HepG2 (cell line): ENCODE data around the gene IFIT3. TPM values are rescaled to one million over a fixed set of nuclear protein-coding genes. Genes with fewer than 3 reads are reported as not detected.

Experiments
- ATAC-seq: fragments of 200-7000 bp; cut with Tn5 transposase; 3 replicates; pipeline ENCODE4 v1.9.1; 2020; ENCODE audit warnings: mild to moderate bottlenecking, moderate library complexity
- BruUV-seq: library from RNA; stranded (reverse); fragments of 400-500 nt; replicated peaks from 2 replicates; lab custom pipeline; 2021; lab: Mats Ljungman, UMichigan
- CTCF ChIA-PET: fragments of 300-600 bp; formaldehyde crosslinking; extraction: SDS; loops from one replicate; lab custom pipeline; 2021; ENCODE audit warnings: low total read pairs, inconsistent platforms, low intra/inter-chr PET ratio; lab: Yijun Ruan, JAX
- POLR2A ChIA-PET: fragments of 350-600 bp; sonication (Branson Sonifier 250); formaldehyde crosslinking; loops from one replicate; lab custom pipeline; 2020; ENCODE audit warnings: antibody characterized with exemption, inconsistent platforms; lab: Yijun Ruan, JAX
- DNase-seq: peaks from one replicate; pipeline ENCODE4 v3.0.0-alpha.2; 2015; ENCODE audit warnings: low spot score
- FAIRE-seq: peaks from 3 replicates; lab custom pipeline; 2011; peaks lifted over from hg19 to GRCh38; lab: Jason Lieb, UNC
- H2AFZ ChIP-seq: one replicate; pipeline ENCODE4 v1.6.1; 2011; ENCODE audit warnings: low read length, inconsistent platforms
- H3K27ac ChIP-seq: fragments of 300-600 bp; 3 replicates; pipeline ENCODE4 v1.8.0; 2011; ENCODE audit warnings: mixed run types, mild to moderate bottlenecking, mixed read lengths, low read length, inconsistent platforms; ENCODE audit not compliant: insufficient read depth; ENCODE audit errors: extremely low read length
- H3K27me3 ChIP-seq, 2 experiments: fragments of 200-600 bp in 1 of 2; 2 replicates in 1 of 2; 3 replicates in 1 of 2; pipeline versions ENCODE4 v1.6.0 to v1.8.0; 2011; ENCODE audit warnings: low read length in 2 of 2, mild to moderate bottlenecking in 2 of 2, moderate library complexity in 2 of 2, inconsistent platforms in 1 of 2; ENCODE audit not compliant: insufficient read depth in 2 of 2, control insufficient read depth in 1 of 2
- H3K36me3 ChIP-seq, 2 experiments: fragments of 200-600 bp in 1 of 2; replicated peaks in 1 of 2; 2 replicates in 1 of 2; 3 replicates in 1 of 2; pipeline versions ENCODE4 v1.5.1 to v1.8.0; 2011; ENCODE audit warnings: low read length in 2 of 2, inconsistent platforms in 1 of 2; ENCODE audit not compliant: insufficient read depth in 2 of 2, control insufficient read depth in 1 of 2
- H3K4me1 ChIP-seq: 2 replicates; pipeline ENCODE4 v1.5.1; 2012; ENCODE audit warnings: low read length, inconsistent platforms; ENCODE audit not compliant: insufficient read depth
- H3K4me2 ChIP-seq: 2 replicates; pipeline ENCODE4 v1.6.0; 2011; ENCODE audit warnings: low read depth, low read length, inconsistent platforms
- H3K4me3 ChIP-seq, 3 experiments: fragments of 200-600 bp in 1 of 3; sonication (generic), shearing (Covaris generic) in 1 of 3; replicated peaks in 1 of 3; 2 replicates each; pipeline ENCODE4 v1.5.1; 2011 to 2016; ENCODE audit warnings: low read length in 3 of 3, inconsistent platforms in 2 of 3, low read depth in 2 of 3, mild to moderate bottlenecking in 2 of 3, control low read depth in 1 of 3, mixed read lengths in 1 of 3; ENCODE audit not compliant: insufficient read depth in 1 of 3
- H3K79me2 ChIP-seq: one replicate; pipeline ENCODE4 v1.6.1; 2011; ENCODE audit warnings: low read length, inconsistent platforms; ENCODE audit not compliant: insufficient read depth
- H3K9ac ChIP-seq: 2 replicates; pipeline ENCODE4 v1.6.0; 2011; ENCODE audit warnings: mild to moderate bottlenecking, low read depth, low read length, inconsistent platforms; ENCODE audit not compliant: insufficient read depth
- H3K9me3 ChIP-seq: 2 replicates; pipeline ENCODE4 v1.5.1; 2012; ENCODE audit warnings: mild to moderate bottlenecking, low read length
- H4K20me1 ChIP-seq: 2 replicates; pipeline ENCODE4 v1.6.0; 2011; ENCODE audit warnings: inconsistent platforms, mild to moderate bottlenecking, low read length, moderate library complexity; ENCODE audit not compliant: insufficient read depth
- AKNA ChIP-seq: sonication (generic); formaldehyde crosslinking; IDR thresholded peaks from 2 replicates; pipeline ENCODE4 v1.4.0; 2020; ENCODE audit warnings: missing genetic modification reagents, borderline replicate concordance
- BRCA1 ChIP-seq: sonication (generic); formaldehyde crosslinking; IDR thresholded peaks from 2 replicates; pipeline ENCODE4 v1.4.0; 2020; ENCODE audit warnings: missing genetic modification reagents
- FOXK1 ChIP-seq: sonication (generic); formaldehyde crosslinking; IDR thresholded peaks from 2 replicates; pipeline ENCODE4 v1.4.0; 2020; ENCODE audit warnings: low read depth, missing genetic modification reagents, borderline replicate concordance
- POLR2AphosphoS2 ChIP-seq: IDR thresholded peaks from 2 replicates; pipeline ENCODE4 v1.6.1; 2011; ENCODE audit warnings: low read depth, low read length, improper control_type of control experiment
- RFXANK ChIP-seq: IDR thresholded peaks from 2 replicates; pipeline ENCODE4 v1.6.1; 2016
- SP140L ChIP-seq: sonication (generic); formaldehyde crosslinking; IDR thresholded peaks from 2 replicates; pipeline ENCODE4 v1.4.0; 2020; ENCODE audit warnings: missing genetic modification reagents, borderline replicate concordance
- TBL1XR1 ChIP-seq: fragments of 150-350 bp; IDR thresholded peaks from 2 replicates; pipeline ENCODE4 v1.6.1; 2014; ENCODE audit warnings: borderline replicate concordance, low read length; ENCODE audit not compliant: partially characterized antibody
- TBP ChIP-seq: sonication (generic); formaldehyde crosslinking; IDR thresholded peaks from 2 replicates; pipeline ENCODE4 v1.5.0; 2020; ENCODE audit warnings: missing genetic modification reagents
- TSC22D2 ChIP-seq: sonication (generic); formaldehyde crosslinking; IDR thresholded peaks from 2 replicates; pipeline ENCODE4 v1.5.1; 2020; ENCODE audit warnings: missing genetic modification reagents, mild to moderate bottlenecking, borderline replicate concordance
- ZNF143 ChIP-seq: sonication (generic); formaldehyde crosslinking; IDR thresholded peaks from 2 replicates; pipeline ENCODE4 v1.4.0; 2020; ENCODE audit warnings: missing genetic modification reagents
- ZNF598 ChIP-seq: sonication (generic); formaldehyde crosslinking; IDR thresholded peaks from 2 replicates; pipeline ENCODE4 v1.5.1; 2020; ENCODE audit warnings: mild to moderate bottlenecking, missing genetic modification reagents, borderline replicate concordance
- ZNF792 ChIP-seq: IDR thresholded peaks from 2 replicates; pipeline ENCODE4 v1.6.1; 2016
- WGBS: methylation state at CpG from one replicate; pipeline ENCODE4 v1.1.6; 2017; ENCODE audit warnings: low lambda C conversion rate; 5-methylcytosine and 5-hydroxymethylcytosine counted together
- in situ Hi-C: cut with HindIII; loops from 2 replicates; pipeline ENCODE4 v1.10.0; 2017; ENCODE audit warnings: low pct_unique_long_range_greater_than_20kb; ENCODE audit not compliant: extremely low pct_ligation_motif_present
- intact Hi-C: fragments of 100-400 bp; cut with micrococcal nuclease; formaldehyde crosslinking; loops from one replicate; pipeline ENCODE4 v1.10.0; 2022; ENCODE audit not compliant: unreplicated experiment
- polyA plus RNA-seq, 8 experiments: library from polyadenylated mRNA; depleted of rRNA in 3 of 8; stranded (reverse) in 7 of 8; unstranded in 1 of 8; fragments of >200 nt; fragmentation: Illumina TruSeq in 4 of 8; extraction: Trizol in 4 of 8; gene quantifications; 2 replicates each; pipeline versions ENCODE4 v1.2.1 to v1.2.3, GENCODE V29; 2011 to 2016; ENCODE audit warnings: low read depth in 4 of 8, missing spikeins in 1 of 8, mixed read lengths in 1 of 8; ENCODE audit not compliant: insufficient read depth in 1 of 8
- total RNA-seq, 5 experiments: library from RNA; depleted of rRNA; stranded (reverse); fragments of >200 nt; fragmentation: Illumina TruSeq; extraction: Trizol; gene quantifications; 2 replicates each; pipeline ENCODE4 v1.2.3, GENCODE V29; 2016; ENCODE audit warnings: low read depth in 1 of 5
- TF ChIP-seq, protein P1 (sequence below): sonication (generic); formaldehyde crosslinking; IDR thresholded peaks from 2 replicates; pipeline ENCODE4 v1.8.0; 2023; ENCODE audit warnings: mild to moderate bottlenecking, missing genetic modification reagents
- TF ChIP-seq, protein P2 (sequence below): sonication (generic); formaldehyde crosslinking; IDR thresholded peaks from 2 replicates; pipeline ENCODE4 v1.4.0; 2020; ENCODE audit warnings: mild to moderate bottlenecking, low read depth, missing genetic modification reagents
- TF ChIP-seq, protein P3 (sequence below): sonication (generic); formaldehyde crosslinking; IDR thresholded peaks from 2 replicates; pipeline ENCODE4 v1.9.0; 2021; ENCODE audit warnings: missing genetic modification reagents, borderline replicate concordance

IFIT3 gene
- total and polyA plus RNA-seq, 2 of the 13 experiments (the other 11 are each of a cell fraction or from before 2014, with no cell fraction given) = 0.48 to 3.1 TPM

DNA sequence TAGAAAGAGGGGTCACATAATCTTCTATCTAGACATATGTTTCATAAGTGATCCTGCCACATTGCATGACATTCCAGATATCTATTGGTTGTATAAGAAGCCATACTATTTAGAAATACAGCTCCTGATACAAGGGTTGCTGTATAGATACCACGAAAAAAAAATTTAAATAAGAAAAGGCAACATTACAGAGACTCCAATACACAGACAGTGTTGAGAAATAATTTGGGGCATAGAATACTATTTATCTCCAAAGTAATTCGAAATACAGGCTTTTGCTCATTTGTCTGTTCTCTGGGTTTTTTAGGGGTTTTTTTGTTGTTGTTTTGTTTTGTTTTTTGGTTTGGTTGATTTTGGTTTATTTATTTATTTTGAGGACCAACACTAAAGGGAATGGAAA, 23.4 kb upstream of the IFIT3 start:
- no peak overlapping the region for H2AFZ ChIP-seq
- intact Hi-C loops = no loop called here
- H3K27me3 ChIP-seq = peaks cover 0 to 3% of the 10 kb centered on the region in 2 experiments; a peak in 1 of 5 replicates
- ATAC-seq = no peak
- in situ Hi-C loops = no loop called here
- H3K9ac ChIP-seq = no peak overlapping the region
- no peak overlapping the region for H3K4me3 ChIP-seq
- H4K20me1 ChIP-seq = no peaks in the 10 kb centered on the region
- H3K79me2 ChIP-seq = no peaks in the 10 kb centered on the region
- no peaks in the 10 kb centered on the region for H3K9me3 ChIP-seq
- H3K4me1 ChIP-seq = peaks cover 24% of the 10 kb centered on the region
- POLR2A ChIA-PET = no interaction called here
- FAIRE-seq = no peak
- no peak overlapping the region for H3K4me2 ChIP-seq
- BruUV-seq = no TSS peak
- 4% methylated on average over 2 of the region's 2 CpGs for WGBS
- H3K36me3 ChIP-seq = no peaks in the 10 kb centered on the region
- DNase-seq = no peak
- no peak overlapping the region for H3K27ac ChIP-seq
- CTCF ChIA-PET = no interaction called here
- TF ChIP-seq SP140L (CRISPR knock-in tag) = no peak
- no peak for TF ChIP-seq ZNF598 (CRISPR knock-in tag)
- no peak for TF ChIP-seq ZNF143
- TF ChIP-seq, protein P1, sequence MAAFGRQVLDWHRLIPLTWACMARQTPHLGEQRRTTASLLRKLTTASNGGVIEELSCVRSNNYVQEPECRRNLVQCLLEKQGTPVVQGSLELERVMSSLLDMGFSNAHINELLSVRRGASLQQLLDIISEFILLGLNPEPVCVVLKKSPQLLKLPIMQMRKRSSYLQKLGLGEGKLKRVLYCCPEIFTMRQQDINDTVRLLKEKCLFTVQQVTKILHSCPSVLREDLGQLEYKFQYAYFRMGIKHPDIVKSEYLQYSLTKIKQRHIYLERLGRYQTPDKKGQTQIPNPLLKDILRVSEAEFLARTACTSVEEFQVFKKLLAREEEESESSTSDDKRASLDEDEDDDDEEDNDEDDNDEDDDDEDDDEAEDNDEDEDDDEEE (CRISPR knock-in tag) = no peak
- TF ChIP-seq POLR2AphosphoS2 = no peak
- TF ChIP-seq, protein P2, sequence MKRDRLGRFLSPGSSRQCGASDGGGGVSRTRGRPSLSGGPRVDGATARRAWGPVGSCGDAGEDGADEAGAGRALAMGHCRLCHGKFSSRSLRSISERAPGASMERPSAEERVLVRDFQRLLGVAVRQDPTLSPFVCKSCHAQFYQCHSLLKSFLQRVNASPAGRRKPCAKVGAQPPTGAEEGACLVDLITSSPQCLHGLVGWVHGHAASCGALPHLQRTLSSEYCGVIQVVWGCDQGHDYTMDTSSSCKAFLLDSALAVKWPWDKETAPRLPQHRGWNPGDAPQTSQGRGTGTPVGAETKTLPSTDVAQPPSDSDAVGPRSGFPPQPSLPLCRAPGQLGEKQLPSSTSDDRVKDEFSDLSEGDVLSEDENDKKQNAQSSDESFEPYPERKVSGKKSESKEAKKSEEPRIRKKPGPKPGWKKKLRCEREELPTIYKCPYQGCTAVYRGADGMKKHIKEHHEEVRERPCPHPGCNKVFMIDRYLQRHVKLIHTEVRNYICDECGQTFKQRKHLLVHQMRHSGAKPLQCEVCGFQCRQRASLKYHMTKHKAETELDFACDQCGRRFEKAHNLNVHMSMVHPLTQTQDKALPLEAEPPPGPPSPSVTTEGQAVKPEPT (CRISPR knock-in tag) = no peak
- no peak for TF ChIP-seq RFXANK
- TF ChIP-seq FOXK1 (CRISPR knock-in tag) = no peak
- TF ChIP-seq TBP (CRISPR knock-in tag) = no peak
- no peak for TF ChIP-seq BRCA1 (CRISPR knock-in tag)
- no peak for TF ChIP-seq ZNF792
- no peak for TF ChIP-seq AKNA (CRISPR knock-in tag)
- no peak for TF ChIP-seq TBL1XR1
- TF ChIP-seq, protein P3, sequence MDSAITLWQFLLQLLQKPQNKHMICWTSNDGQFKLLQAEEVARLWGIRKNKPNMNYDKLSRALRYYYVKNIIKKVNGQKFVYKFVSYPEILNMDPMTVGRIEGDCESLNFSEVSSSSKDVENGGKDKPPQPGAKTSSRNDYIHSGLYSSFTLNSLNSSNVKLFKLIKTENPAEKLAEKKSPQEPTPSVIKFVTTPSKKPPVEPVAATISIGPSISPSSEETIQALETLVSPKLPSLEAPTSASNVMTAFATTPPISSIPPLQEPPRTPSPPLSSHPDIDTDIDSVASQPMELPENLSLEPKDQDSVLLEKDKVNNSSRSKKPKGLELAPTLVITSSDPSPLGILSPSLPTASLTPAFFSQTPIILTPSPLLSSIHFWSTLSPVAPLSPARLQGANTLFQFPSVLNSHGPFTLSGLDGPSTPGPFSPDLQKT (CRISPR knock-in tag) = no peak
- no peak for TF ChIP-seq TSC22D2 (CRISPR knock-in tag)
